DMS153 (cell line): ENCODE measurements around the gene C1orf105.
A peak's percentile ranks its signal among the peaks of the same experiment; 100 is the strongest.
"Not testable (repeated sequence)": the region's sequence is repeated elsewhere in the genome, so short reads cannot be mapped to it uniquely, and the experiment has no call there.

Experiments used
- DNase-seq: peaks from one replicate; lab custom pipeline; 2025; lab: John Stamatoyannopoulos, UW

The C1orf105 gene

GRCh38 chr1:172487550-172487949 is 67.1 kb downstream of the C1orf105 start:
- no peak for DNase-seq

- DNase-seq: no peak
These were observed 67.9 kb downstream of the C1orf105 start for GRCh38 chr1:172488393-172488792.

- no peak for DNase-seq
These were observed 69.4 kb downstream of the C1orf105 start for GRCh38 chr1:172489847-172490246.

- DNase-seq: no peak
These were observed 71.9 kb downstream of the C1orf105 start for GRCh38 chr1:172492421-172492820.

- no peak for DNase-seq
These were observed 73.7 kb downstream of the C1orf105 start for GRCh38 chr1:172494166-172494565.

- not testable (repeated sequence) for DNase-seq
These were observed 75.6 kb downstream of the C1orf105 start for GRCh38 chr1:172496127-172496526.

- no peak for DNase-seq
These were observed 76.2 kb downstream of the C1orf105 start for GRCh38 chr1:172496678-172497077.

GRCh38 chr1:172497230-172497629 is 76.7 kb downstream of the C1orf105 start:
- DNase-seq: no peak

GRCh38 chr1:172498857-172499256 is 78.4 kb downstream of the C1orf105 start:
- DNase-seq: no peak

GRCh38 chr1:172499636-172500141 is 79.2 kb downstream of the C1orf105 start:
- DNase-seq: peak; percentile 40

GRCh38 chr1:172500207-172500606 is 79.7 kb downstream of the C1orf105 start:
- no peak for DNase-seq

GRCh38 chr1:172507741-172508140 is 87.3 kb downstream of the C1orf105 start:
- DNase-seq: no peak

GRCh38 chr1:172510479-172510878 is 90.0 kb downstream of the C1orf105 start:
- DNase-seq: no peak

GRCh38 chr1:172512591-172512990 is 92.1 kb downstream of the C1orf105 start:
- DNase-seq: no peak

- DNase-seq: no peak
These were observed 93.0 kb downstream of the C1orf105 start for GRCh38 chr1:172513479-172513878.

- no peak for DNase-seq
These were observed 93.6 kb downstream of the C1orf105 start for GRCh38 chr1:172514108-172514507.

GRCh38 chr1:172515436-172515835 is 95.0 kb downstream of the C1orf105 start:
- DNase-seq: no peak

- no peak for DNase-seq
These were observed 95.4 kb downstream of the C1orf105 start for GRCh38 chr1:172515927-172516326.

GRCh38 chr1:172517081-172517480 is 96.6 kb downstream of the C1orf105 start:
- DNase-seq: no peak

GRCh38 chr1:172517545-172517944 is 97.1 kb downstream of the C1orf105 start:
- DNase-seq: no peak
